Neural progenitor cell (in vitro differentiated cells): ENCODE measurements around the gene PNCK. TPM values are rescaled to one million over a fixed set of nuclear protein-coding genes. Genes with fewer than 3 reads are reported as not detected.

ENCODE experiments used
- DNase-seq: peaks from one replicate; pipeline ENCODE4 v3.0.0-alpha.2; 2016; ENCODE audit warnings: low spot score
- H2AFZ ChIP-seq: fragments of 200-600 bp; sonication (generic); replicated peaks from 2 replicates; pipeline ENCODE4 v1.6.1; 2016; ENCODE audit warnings: antibody characterized with exemption
- H3F3A ChIP-seq: fragments of 200-600 bp; sonication (generic); 2 replicates; pipeline ENCODE4 v1.6.1; 2016; ENCODE audit warnings: antibody characterized with exemption, low read depth
- H3K27ac ChIP-seq: fragments of 200-600 bp; sonication (generic); 2 replicates; pipeline ENCODE4 v1.5.1; 2016; ENCODE audit warnings: mild to moderate bottlenecking
- H3K27me3 ChIP-seq: fragments of 200-600 bp; sonication (generic); 2 replicates; pipeline ENCODE4 v1.6.1; 2016; ENCODE audit warnings: mild to moderate bottlenecking, moderate library complexity
- H3K36me3 ChIP-seq: fragments of 200-600 bp; sonication (generic); 2 replicates; pipeline ENCODE4 v1.5.1; 2016
- H3K4me1 ChIP-seq: fragments of 200-600 bp; sonication (generic); 2 replicates; pipeline ENCODE4 v1.6.1; 2016; ENCODE audit warnings: mixed run types
- H3K4me2 ChIP-seq: fragments of 200-600 bp; sonication (generic); 2 replicates; pipeline ENCODE4 v1.6.1; 2016
- H3K4me3 ChIP-seq: fragments of 200-600 bp; sonication (generic); 2 replicates; pipeline ENCODE4 v1.5.1; 2016
- H3K79me2 ChIP-seq: fragments of 200-600 bp; sonication (generic); 2 replicates; pipeline ENCODE4 v1.6.1; 2016; ENCODE audit warnings: low read depth
- H3K9ac ChIP-seq: fragments of 200-600 bp; sonication (generic); 2 replicates; pipeline ENCODE4 v1.6.1; 2016
- H3K9me3 ChIP-seq: fragments of 200-600 bp; sonication (generic); 2 replicates; pipeline ENCODE4 v1.5.1; 2016; ENCODE audit warnings: low read depth
- H4K20me1 ChIP-seq: fragments of 200-600 bp; sonication (generic); 2 replicates; pipeline ENCODE4 v1.6.1; 2016; ENCODE audit warnings: low read depth
- H3K27ac Mint-ChIP-seq: 3 replicates; pipeline ENCODE4 v1.8.0; 2021; ENCODE audit warnings: mixed read lengths
- H3K27me3 Mint-ChIP-seq: 2 replicates; pipeline ENCODE4 v1.8.0; 2022; ENCODE audit warnings: low read depth, mild to moderate bottlenecking, inconsistent platforms, moderate library complexity, mixed read lengths; ENCODE audit not compliant: insufficient read depth
- H3K36me3 Mint-ChIP-seq: 3 replicates; pipeline ENCODE4 v1.8.0; 2021; ENCODE audit warnings: mixed read lengths
- H3K4me1 Mint-ChIP-seq: 3 replicates; pipeline ENCODE4 v1.8.0; 2021; ENCODE audit warnings: mixed read lengths
- H3K4me3 Mint-ChIP-seq: 3 replicates; pipeline ENCODE4 v1.8.0; 2021; ENCODE audit warnings: mild to moderate bottlenecking, moderate library complexity, mixed read lengths
- H3K9me3 Mint-ChIP-seq: 3 replicates; pipeline ENCODE4 v1.8.0; 2020; ENCODE audit warnings: mixed read lengths
- EZH2 ChIP-seq: fragments of 200-600 bp; sonication (generic); IDR thresholded peaks from 2 replicates; pipeline ENCODE4 v1.6.1; 2017; ENCODE audit warnings: antibody characterized with exemption, mild to moderate bottlenecking, moderate library complexity
- EZH2phosphoT487 ChIP-seq: fragments of 200-600 bp; sonication (generic); IDR thresholded peaks from 2 replicates; pipeline ENCODE4 v1.6.1; 2017; ENCODE audit warnings: antibody characterized with exemption
- total RNA-seq: library from RNA; depleted of rRNA; stranded (reverse); fragments of >200 nt; gene quantifications from 2 replicates; pipeline ENCODE4 v1.2.3, GENCODE V29; 2015; ENCODE audit warnings: low replicate concordance
- TF ChIP-seq, protein P1 (sequence below): fragments of 200-600 bp; sonication (generic); IDR thresholded peaks from 2 replicates; pipeline ENCODE4 v1.5.1; 2017; ENCODE audit warnings: antibody characterized with exemption, mild to moderate bottlenecking

Gene PNCK
- total RNA-seq, 1 donor from 2014 or later: 19.7 TPM

DNA sequence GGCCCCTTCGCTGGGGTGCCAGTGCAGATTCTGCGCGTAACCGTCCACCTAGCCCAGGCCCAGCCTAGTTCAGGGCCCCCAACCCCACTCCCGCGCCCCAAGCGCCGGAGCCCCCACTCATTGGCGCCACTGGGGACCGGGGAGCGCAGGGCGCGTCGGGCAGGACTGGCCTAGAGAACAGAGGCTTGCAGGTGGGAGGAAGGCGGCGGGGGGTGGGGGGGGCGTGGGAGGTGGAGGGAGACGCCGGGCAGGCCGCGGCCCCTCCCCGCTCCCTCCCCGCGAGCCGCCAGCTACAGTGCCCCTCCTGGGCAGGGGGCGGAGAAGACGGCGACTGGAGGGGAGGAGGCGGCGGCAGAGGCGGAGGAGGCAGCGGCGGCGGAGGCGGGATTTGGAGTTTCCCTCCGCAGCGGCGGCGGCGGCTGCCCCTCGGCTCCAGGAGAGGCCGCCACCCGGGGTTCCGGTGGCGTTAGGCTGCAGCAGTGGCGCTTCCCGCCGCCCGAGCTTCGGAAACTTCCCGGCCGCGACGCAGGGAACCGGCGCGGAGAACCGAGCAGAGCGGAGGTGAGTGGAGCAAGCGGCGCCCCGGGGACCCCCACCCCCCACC is 31.5 kb downstream of the PNCK start:
- Mint-ChIP-seq H3K9me3 (peaks cover 18% of the 10 kb centered on the region), H3K4me3 (peak overlapping the region; percentile 59), H3K36me3 (no peaks in the 10 kb centered on the region), H3K27ac (no peak overlapping the region), H3K4me1 (peaks cover 14% of the 10 kb centered on the region), H3K27me3 (peaks cover 35% of the 10 kb centered on the region)
- Histone ChIP-seq H2AFZ (no peak overlapping the region), H3K9me3 (no peaks in the 10 kb centered on the region), H4K20me1 (peaks cover 3% of the 10 kb centered on the region), H3K36me3 (no peaks in the 10 kb centered on the region), H3K4me1 (peaks cover 11% of the 10 kb centered on the region), H3K27ac (no peak overlapping the region), H3F3A (peaks cover 5% of the 10 kb centered on the region), H3K79me2 (no peaks in the 10 kb centered on the region), H3K4me2 (peak overlapping the region; percentile 79), H3K4me3 (peak overlapping the region; percentile 37), H3K9ac (no peak overlapping the region), H3K27me3 (peaks cover 76% of the 10 kb centered on the region)
- TF ChIP-seq EZH2phosphoT487 (no peak), EZH2 (no peak)
- TF ChIP-seq, protein P1, sequence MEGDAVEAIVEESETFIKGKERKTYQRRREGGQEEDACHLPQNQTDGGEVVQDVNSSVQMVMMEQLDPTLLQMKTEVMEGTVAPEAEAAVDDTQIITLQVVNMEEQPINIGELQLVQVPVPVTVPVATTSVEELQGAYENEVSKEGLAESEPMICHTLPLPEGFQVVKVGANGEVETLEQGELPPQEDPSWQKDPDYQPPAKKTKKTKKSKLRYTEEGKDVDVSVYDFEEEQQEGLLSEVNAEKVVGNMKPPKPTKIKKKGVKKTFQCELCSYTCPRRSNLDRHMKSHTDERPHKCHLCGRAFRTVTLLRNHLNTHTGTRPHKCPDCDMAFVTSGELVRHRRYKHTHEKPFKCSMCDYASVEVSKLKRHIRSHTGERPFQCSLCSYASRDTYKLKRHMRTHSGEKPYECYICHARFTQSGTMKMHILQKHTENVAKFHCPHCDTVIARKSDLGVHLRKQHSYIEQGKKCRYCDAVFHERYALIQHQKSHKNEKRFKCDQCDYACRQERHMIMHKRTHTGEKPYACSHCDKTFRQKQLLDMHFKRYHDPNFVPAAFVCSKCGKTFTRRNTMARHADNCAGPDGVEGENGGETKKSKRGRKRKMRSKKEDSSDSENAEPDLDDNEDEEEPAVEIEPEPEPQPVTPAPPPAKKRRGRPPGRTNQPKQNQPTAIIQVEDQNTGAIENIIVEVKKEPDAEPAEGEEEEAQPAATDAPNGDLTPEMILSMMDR: no peak
- peak; percentile 74 for DNase-seq

DNA sequence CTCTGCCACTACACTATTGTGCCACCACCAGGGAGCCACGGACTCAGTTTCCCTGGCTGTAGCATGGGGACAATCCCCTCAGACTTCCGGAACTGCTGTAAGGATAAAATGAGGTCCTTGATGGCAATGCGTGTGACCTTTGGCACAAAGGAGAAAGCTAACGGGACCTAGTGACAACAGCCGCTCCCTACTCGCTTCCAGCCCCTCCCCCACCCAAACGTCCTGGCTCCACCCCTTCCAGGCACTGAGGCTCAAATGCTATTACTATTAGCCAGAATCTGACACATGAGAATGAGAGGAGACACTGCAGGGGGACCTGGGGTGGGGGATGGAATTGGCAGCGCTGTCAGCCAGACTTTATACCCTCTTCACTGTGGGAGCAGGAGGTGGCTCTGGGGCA is 32.0 kb downstream of the PNCK start:
- peak overlapping the region; percentile 59 for H3K4me3 Mint-ChIP-seq
- H3K9ac ChIP-seq: no peak overlapping the region
- H3K27ac Mint-ChIP-seq: no peak overlapping the region
- no peaks in the 10 kb centered on the region for H3K36me3 Mint-ChIP-seq
- H3K4me2 ChIP-seq: peak overlapping the region; percentile 79
- H3K27me3 Mint-ChIP-seq: peaks cover 35% of the 10 kb centered on the region
- H3K27me3 ChIP-seq: peaks cover 71% of the 10 kb centered on the region
- H4K20me1 ChIP-seq: peaks cover 3% of the 10 kb centered on the region
- peaks cover 5% of the 10 kb centered on the region for H3F3A ChIP-seq
- peaks cover 11% of the 10 kb centered on the region for H3K4me1 ChIP-seq
- H3K9me3 Mint-ChIP-seq: peaks cover 18% of the 10 kb centered on the region
- DNase-seq: peak; percentile 48
- TF ChIP-seq EZH2: no peak
- TF ChIP-seq EZH2phosphoT487: no peak
- no peaks in the 10 kb centered on the region for H3K9me3 ChIP-seq
- H2AFZ ChIP-seq: no peak overlapping the region
- no peaks in the 10 kb centered on the region for H3K79me2 ChIP-seq
- no peaks in the 10 kb centered on the region for H3K36me3 ChIP-seq
- no peak overlapping the region for H3K27ac ChIP-seq
- H3K4me3 ChIP-seq: peak overlapping the region; percentile 37
- peaks cover 14% of the 10 kb centered on the region for H3K4me1 Mint-ChIP-seq

DNA sequence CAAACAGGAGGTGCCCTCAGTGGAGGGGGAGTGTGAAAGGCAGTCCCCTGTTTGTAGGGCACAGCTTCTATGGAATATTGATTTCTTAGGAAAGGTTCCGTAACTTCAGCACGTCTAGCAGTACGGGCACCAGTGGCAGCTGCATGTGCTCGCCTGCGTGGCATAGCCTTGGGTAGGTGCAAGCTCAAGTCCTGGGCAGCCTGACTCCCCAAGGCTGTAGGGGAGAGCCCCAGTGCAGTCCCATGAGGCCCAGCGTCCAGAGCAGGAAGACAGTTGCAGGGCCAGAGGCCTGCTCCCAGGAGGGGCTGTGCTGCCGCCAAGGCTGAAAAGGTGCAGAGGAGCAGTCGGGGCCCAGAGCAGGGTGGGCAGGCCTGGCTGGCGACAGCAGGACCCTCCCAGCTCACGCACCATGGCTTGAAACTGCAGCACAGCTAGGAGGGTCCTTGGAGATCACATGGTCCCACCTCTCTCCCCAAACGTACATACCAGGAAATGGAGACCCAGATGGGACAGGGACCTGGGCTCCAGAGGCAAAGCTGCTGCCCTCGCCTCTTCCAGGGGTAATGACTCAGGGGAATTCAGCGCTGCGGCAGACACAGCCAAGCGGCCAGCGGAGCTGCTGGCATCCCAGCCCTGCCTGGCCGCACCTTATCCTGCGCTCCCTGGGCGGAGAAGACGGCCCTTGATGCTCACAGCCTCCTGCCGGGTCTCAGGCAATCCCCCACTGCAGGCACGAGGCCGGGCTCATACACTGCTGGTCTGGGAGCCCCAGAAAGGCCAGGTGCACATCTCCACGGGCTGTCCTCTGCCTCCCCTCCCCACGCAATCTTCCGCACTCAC is 32.7 kb downstream of the PNCK start:
- Histone ChIP-seq H3K4me1 (peaks cover 11% of the 10 kb centered on the region), H3K9me3 (no peaks in the 10 kb centered on the region), H3K36me3 (no peaks in the 10 kb centered on the region), H3K4me3 (no peak overlapping the region), H3K27ac (no peak overlapping the region), H3K79me2 (no peaks in the 10 kb centered on the region), H4K20me1 (peaks cover 2% of the 10 kb centered on the region), H3K27me3 (peaks cover 65% of the 10 kb centered on the region), H2AFZ (no peak overlapping the region), H3K9ac (no peak overlapping the region), H3K4me2 (peak overlapping the region; percentile 79), H3F3A (peaks cover 5% of the 10 kb centered on the region)
- Mint-ChIP-seq H3K27me3 (peaks cover 32% of the 10 kb centered on the region), H3K9me3 (peaks cover 15% of the 10 kb centered on the region), H3K36me3 (no peaks in the 10 kb centered on the region), H3K27ac (no peak overlapping the region), H3K4me3 (peak overlapping the region; percentile 59), H3K4me1 (peaks cover 14% of the 10 kb centered on the region)
- TF ChIP-seq EZH2: no peak
- TF ChIP-seq, protein P1: no peak
- TF ChIP-seq EZH2phosphoT487: no peak
- DNase-seq: peak; percentile 36
